DOHH2 (cell line): Measurements from ENCODE around the gene AK1.

ENCODE experiments used
- H3F3A ChIP-seq: fragments of 200-600 bp; sonication (generic), shearing (Covaris generic); 2 replicates; pipeline ENCODE4 v1.6.0; 2016; ENCODE audit warnings: antibody characterized with exemption, mild to moderate bottlenecking; ENCODE audit not compliant: control insufficient read depth, insufficient read depth
- H3K27ac ChIP-seq: fragments of 200-600 bp; sonication (generic); 2 replicates; pipeline ENCODE4 v1.5.1; 2014; ENCODE audit warnings: low read depth, mild to moderate bottlenecking, low read length, moderate library complexity
- H3K27me3 ChIP-seq: fragments of 200-600 bp; sonication (generic); 2 replicates; pipeline ENCODE4 v1.6.1; 2014; ENCODE audit warnings: mild to moderate bottlenecking, low read length, mixed read lengths; ENCODE audit not compliant: control insufficient read depth
- H3K36me3 ChIP-seq: fragments of 200-600 bp; sonication (generic); 2 replicates; pipeline ENCODE4 v1.6.1; 2014; ENCODE audit warnings: mild to moderate bottlenecking, low read length, moderate library complexity, mixed read lengths; ENCODE audit not compliant: control insufficient read depth
- H3K4me1 ChIP-seq: fragments of 200-600 bp; sonication (generic); 2 replicates; pipeline ENCODE4 v1.6.1; 2014; ENCODE audit warnings: mild to moderate bottlenecking, low read length, mixed read lengths; ENCODE audit not compliant: control insufficient read depth
- H3K4me2 ChIP-seq: fragments of 200-600 bp; sonication (generic); 2 replicates; pipeline ENCODE4 v1.6.0; 2014; ENCODE audit warnings: mild to moderate bottlenecking, low read length, moderate library complexity
- H3K4me3 ChIP-seq: fragments of 200-600 bp; sonication (generic); 2 replicates; pipeline ENCODE4 v1.5.1; 2014; ENCODE audit warnings: mild to moderate bottlenecking, low read length, mixed read lengths
- H3K79me2 ChIP-seq: fragments of 200-600 bp; sonication (generic); 2 replicates; pipeline ENCODE4 v1.6.1; 2014; ENCODE audit warnings: mild to moderate bottlenecking, low read length, mixed read lengths; ENCODE audit not compliant: control insufficient read depth
- H3K9me2 ChIP-seq: fragments of 200-600 bp; sonication (generic); replicated peaks from 2 replicates; pipeline ENCODE4 v1.6.1; 2014; ENCODE audit warnings: mild to moderate bottlenecking, low read length, mixed read lengths; ENCODE audit not compliant: control insufficient read depth
- H3K9me3 ChIP-seq: fragments of 200-600 bp; sonication (generic); 2 replicates; pipeline ENCODE4 v1.6.1; 2014; ENCODE audit warnings: antibody characterized with exemption, low read length, mixed read lengths; ENCODE audit not compliant: control insufficient read depth, insufficient read depth
- H4K20me1 ChIP-seq: fragments of 200-600 bp; sonication (generic); 2 replicates; pipeline ENCODE4 v1.6.0; 2014; ENCODE audit warnings: low read depth, mild to moderate bottlenecking, antibody characterized with exemption, low read length, moderate library complexity; ENCODE audit not compliant: control insufficient read depth, insufficient read depth
- CTCF ChIP-seq: fragments of 200-600 bp; sonication (generic); IDR thresholded peaks from one replicate; pipeline ENCODE4 v1.5.1; 2014; ENCODE audit warnings: antibody characterized with exemption, mild to moderate bottlenecking, low read depth, low read length; ENCODE audit not compliant: poor library complexity, severe bottlenecking
- EZH2phosphoT487 ChIP-seq: fragments of 200-600 bp; sonication (generic); IDR thresholded peaks from 2 replicates; pipeline ENCODE4 v1.6.1; 2017; ENCODE audit warnings: borderline replicate concordance, mild to moderate bottlenecking, antibody characterized with exemption, low read length, moderate library complexity, mixed read lengths

Gene AK1

GRCh38 chr9:127854184-127854806, 23.2 kb downstream of the AK1 start, which contains the start of gene ENG:
Gene ENG (minus strand): TSS chr9:127854658. CDS start chr9:127854355, 303 bp downstream.
- TF ChIP-seq CTCF (no peak), EZH2phosphoT487 (no peak)
- no peaks in the 10 kb centered on the region for H3F3A ChIP-seq
- no peaks in the 10 kb centered on the region for H3K9me2 ChIP-seq
- H3K27me3 ChIP-seq: peaks cover 6% of the 10 kb centered on the region; the same call in 1 of the 2 replicates
- no peak within 1 kb of the TSS for H3K27ac ChIP-seq
- no peak within 1 kb of the TSS for H3K4me3 ChIP-seq
- no peaks in the 10 kb centered on the region for H3K36me3 ChIP-seq
- H3K9me3 ChIP-seq: peaks cover 7% of the 10 kb centered on the region
- no peaks in the 10 kb centered on the region for H4K20me1 ChIP-seq
- H3K4me2 ChIP-seq: no peak within 1 kb of the TSS
- no peaks in the 10 kb centered on the region for H3K79me2 ChIP-seq
- no peaks in the 10 kb centered on the region; the same call in 1 of the 2 replicates for H3K4me1 ChIP-seq

DNA sequence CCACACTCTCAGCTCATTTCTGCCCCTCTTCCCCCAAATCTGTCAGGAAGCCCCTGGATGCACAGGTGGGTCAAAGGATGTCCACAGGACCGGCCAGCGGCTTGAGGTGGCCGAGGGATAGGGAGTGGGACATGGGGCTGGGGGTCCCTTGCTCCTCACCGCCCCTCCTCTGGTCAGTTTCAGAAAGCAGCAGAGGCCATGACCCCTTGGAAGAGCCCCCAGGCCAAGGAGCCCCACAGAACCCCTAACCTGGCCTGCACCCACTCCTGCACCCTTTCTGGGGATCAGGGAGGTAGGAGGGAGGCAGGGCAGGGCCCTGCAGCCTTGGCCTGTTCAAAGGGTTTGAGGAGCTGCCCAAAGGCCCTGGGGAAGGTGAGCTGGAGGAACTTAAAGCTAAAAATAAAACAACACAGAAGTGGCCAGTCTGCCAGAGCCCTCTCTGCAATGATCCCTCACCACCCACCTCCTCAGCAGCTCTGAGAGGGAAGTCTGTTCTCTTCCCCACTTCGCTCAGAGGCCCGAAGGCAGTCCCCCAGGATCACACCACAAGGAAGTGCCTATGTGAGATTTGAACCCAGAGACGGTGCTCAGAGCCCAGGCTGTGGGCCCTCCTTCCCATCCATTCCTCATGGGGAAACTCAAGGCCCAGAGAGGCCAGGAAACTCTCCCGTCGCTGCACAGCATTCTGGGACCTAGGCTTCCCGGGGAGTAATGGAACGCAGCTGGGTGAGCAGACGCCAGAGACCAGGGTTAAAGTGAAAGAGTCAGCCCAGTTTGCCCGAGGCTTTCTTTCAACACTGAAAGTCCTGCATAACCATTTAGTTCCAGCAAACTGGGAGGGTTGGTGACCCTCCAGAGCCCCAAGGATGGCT, 23.9 kb downstream of the AK1 start:
- no peaks in the 10 kb centered on the region; the same call in 1 of the 2 replicates for H3K4me1 ChIP-seq
- peaks cover 6% of the 10 kb centered on the region; the same call in 1 of the 2 replicates for H3K27me3 ChIP-seq
- peaks cover 12% of the 10 kb centered on the region for H3K9me3 ChIP-seq
- H4K20me1 ChIP-seq: no peaks in the 10 kb centered on the region
- no peak for TF ChIP-seq EZH2phosphoT487
- TF ChIP-seq CTCF: no peak
- no peaks in the 10 kb centered on the region for H3K9me2 ChIP-seq
- H3K27ac ChIP-seq: no peak overlapping the region
- no peaks in the 10 kb centered on the region for H3F3A ChIP-seq
- no peak overlapping the region for H3K4me2 ChIP-seq
- no peak overlapping the region for H3K4me3 ChIP-seq
- no peaks in the 10 kb centered on the region for H3K79me2 ChIP-seq
- no peaks in the 10 kb centered on the region for H3K36me3 ChIP-seq

DNA sequence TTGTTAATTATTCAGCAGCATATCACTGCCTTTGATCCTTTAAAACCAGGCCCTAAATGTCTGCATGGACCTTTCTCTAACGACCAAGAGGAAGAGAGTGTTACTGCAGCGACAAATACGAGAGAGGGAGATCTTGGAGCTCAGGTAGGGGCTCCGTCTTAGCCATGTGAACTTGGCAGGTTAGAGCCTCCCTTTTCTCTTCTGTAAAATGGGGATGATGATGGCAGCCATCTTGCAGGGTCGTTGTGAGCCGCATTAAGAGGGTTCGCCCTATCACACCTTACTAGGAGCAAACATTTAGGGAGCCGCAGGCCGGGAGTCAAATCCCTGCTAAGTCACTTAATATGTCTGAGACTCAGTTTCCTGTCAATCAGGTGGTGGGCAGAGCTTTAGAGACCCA, 24.6 kb downstream of the AK1 start:
- H3K4me2 ChIP-seq: no peak overlapping the region
- no peaks in the 10 kb centered on the region for H3K79me2 ChIP-seq
- H3F3A ChIP-seq: no peaks in the 10 kb centered on the region
- TF ChIP-seq CTCF (no peak), EZH2phosphoT487 (no peak)
- H3K4me3 ChIP-seq: no peak overlapping the region
- H3K27me3 ChIP-seq: peaks cover 6% of the 10 kb centered on the region; the same call in 1 of the 2 replicates
- no peaks in the 10 kb centered on the region for H3K36me3 ChIP-seq
- no peak overlapping the region for H3K27ac ChIP-seq
- no peaks in the 10 kb centered on the region; the same call in 1 of the 2 replicates for H3K4me1 ChIP-seq
- peaks cover 12% of the 10 kb centered on the region for H3K9me3 ChIP-seq
- H3K9me2 ChIP-seq: no peaks in the 10 kb centered on the region
- H4K20me1 ChIP-seq: no peaks in the 10 kb centered on the region
